HG03159 (cell line): ENCODE data around the gene TGM6.
"Not testable (repeated sequence)": the region's sequence is repeated elsewhere in the genome, so short reads cannot be mapped to it uniquely, and the experiment has no call there.

ENCODE experiments used
- ATAC-seq: cut with Tn5 transposase; IDR thresholded peaks from one replicate; pipeline ENCODE4 v1.9.1; 2021; ENCODE audit warnings: mild to moderate bottlenecking, moderate library complexity; ENCODE audit not compliant: unreplicated experiment

TGM6 gene

GRCh38 chr20:2397595-2398145 is 17.0 kb downstream of the TGM6 start:
- no peak for ATAC-seq

- no peak for ATAC-seq
Observed at GRCh38 chr20:2398449-2398848, 17.7 kb downstream of the TGM6 start.

- no peak for ATAC-seq
Observed at GRCh38 chr20:2399390-2399789, 18.7 kb downstream of the TGM6 start.

GRCh38 chr20:2400290-2400689 is 19.6 kb downstream of the TGM6 start:
- no peak for ATAC-seq

- ATAC-seq: no peak
Observed at GRCh38 chr20:2401527-2401926, 20.8 kb downstream of the TGM6 start.

- ATAC-seq: no peak
Observed at GRCh38 chr20:2402271-2402980, 21.7 kb downstream of the TGM6 start.

GRCh38 chr20:2403291-2404052 is 22.8 kb downstream of the TGM6 start:
- no peak for ATAC-seq

GRCh38 chr20:2405693-2406065 is 25.0 kb downstream of the TGM6 start:
- no peak for ATAC-seq

- ATAC-seq: not testable (repeated sequence)
Observed at GRCh38 chr20:2407355-2407754, 26.7 kb downstream of the TGM6 start.

GRCh38 chr20:2408111-2408510 is 27.4 kb downstream of the TGM6 start:
- no peak for ATAC-seq

- no peak for ATAC-seq
Observed at GRCh38 chr20:2416541-2417212, 36.0 kb downstream of the TGM6 start.

GRCh38 chr20:2417213-2417541 is 36.5 kb downstream of the TGM6 start:
- no peak for ATAC-seq

- no peak for ATAC-seq
Observed at GRCh38 chr20:2418388-2418787, 37.7 kb downstream of the TGM6 start.

- ATAC-seq: no peak
Observed at GRCh38 chr20:2420510-2420909, 39.8 kb downstream of the TGM6 start.

GRCh38 chr20:2421247-2421646 is 40.5 kb downstream of the TGM6 start:
- no peak for ATAC-seq

GRCh38 chr20:2429051-2429450 is 48.4 kb downstream of the TGM6 start:
- ATAC-seq: no peak

- no peak for ATAC-seq
Observed at GRCh38 chr20:2430538-2430937, 49.8 kb downstream of the TGM6 start.

- ATAC-seq: no peak
Observed at GRCh38 chr20:2431185-2431584, 50.5 kb downstream of the TGM6 start.

- ATAC-seq: no peak
Observed at GRCh38 chr20:2446845-2447244, 66.1 kb downstream of the TGM6 start.

- no peak for ATAC-seq
Observed at GRCh38 chr20:2449386-2449785, 68.7 kb downstream of the TGM6 start.

- ATAC-seq: no peak
Observed at GRCh38 chr20:2451422-2451821, 70.7 kb downstream of the TGM6 start.
